ENCODE measurements around the gene ID3. TPM values are rescaled to one million over a fixed set of nuclear protein-coding genes. Genes with fewer than 3 reads are reported as not detected.

ID3 gene
- total and polyA plus RNA-seq, 9 of the 15 experiments (the other 6 are each of a cell fraction or from before 2014, with no cell fraction given) = 6.8 to 59.8 (median 23.5) TPM

GRCh38 chr1:23554481-23555269 is 4.6 kb downstream of the ID3 start (continued):
- peak; percentile 94 for TF ChIP-seq MYC (IDR thresholded peaks at IDR 0.05; ENCODE audit: low read depth, low read length)
- no peak; the same call in 1 of the 2 replicates for TF ChIP-seq MYC (CRISPR knock-in tag; IDR thresholded peaks at IDR 0.05; ENCODE audit: borderline replicate concordance, low read depth)
- peak; percentile 22 for TF ChIP-seq ZFP36 (IDR thresholded peaks at IDR 0.05; ENCODE audit: low read depth, low read length, partially characterized antibody)
- 0 out of 2 replicates have a peak, but pooled peaks have one; percentile 21 for TF ChIP-seq XRCC5 (IDR thresholded peaks at IDR 0.05; ENCODE audit: low read depth, low read length)
- TF ChIP-seq NFIC (IDR thresholded peaks at IDR 0.05) = peak; percentile 7; the same call in 1 of the 2 replicates
- no peak for TF ChIP-seq BCLAF1 (IDR thresholded peaks at IDR 0.05; ENCODE audit: borderline replicate concordance in 1 of 2, control insufficient read depth in 1 of 2, low read depth in 2 of 2, low read length in 1 of 2)
- no peak for TF ChIP-seq MEIS2 (IDR thresholded peaks at IDR 0.05; ENCODE audit: partially characterized antibody)
- no peak for TF ChIP-seq YBX1 (IDR thresholded peaks at IDR 0.05)
- TF ChIP-seq NEUROD1 (IDR thresholded peaks at IDR 0.05; ENCODE audit: borderline replicate concordance, low read depth, low read length, partially characterized antibody) = peak; percentile 60
- TF ChIP-seq ZNF444 (CRISPR knock-in tag; IDR thresholded peaks at IDR 0.05) = no peak
- TF ChIP-seq ZNF212 (CRISPR knock-in tag; IDR thresholded peaks at IDR 0.05) = no peak
- TF ChIP-seq HDAC6 (IDR thresholded peaks at IDR 0.05; ENCODE audit: low read depth, low read length) = no peak
- TF ChIP-seq ILF3 (IDR thresholded peaks at IDR 0.05; ENCODE audit: borderline replicate concordance) = no peak
- TF ChIP-seq STAT5B (CRISPR knock-in tag; IDR thresholded peaks at IDR 0.05) = no peak
- TF ChIP-seq, protein P1, sequence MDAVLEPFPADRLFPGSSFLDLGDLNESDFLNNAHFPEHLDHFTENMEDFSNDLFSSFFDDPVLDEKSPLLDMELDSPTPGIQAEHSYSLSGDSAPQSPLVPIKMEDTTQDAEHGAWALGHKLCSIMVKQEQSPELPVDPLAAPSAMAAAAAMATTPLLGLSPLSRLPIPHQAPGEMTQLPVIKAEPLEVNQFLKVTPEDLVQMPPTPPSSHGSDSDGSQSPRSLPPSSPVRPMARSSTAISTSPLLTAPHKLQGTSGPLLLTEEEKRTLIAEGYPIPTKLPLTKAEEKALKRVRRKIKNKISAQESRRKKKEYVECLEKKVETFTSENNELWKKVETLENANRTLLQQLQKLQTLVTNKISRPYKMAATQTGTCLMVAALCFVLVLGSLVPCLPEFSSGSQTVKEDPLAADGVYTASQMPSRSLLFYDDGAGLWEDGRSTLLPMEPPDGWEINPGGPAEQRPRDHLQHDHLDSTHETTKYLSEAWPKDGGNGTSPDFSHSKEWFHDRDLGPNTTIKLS (IDR thresholded peaks at IDR 0.05; ENCODE audit: borderline replicate concordance, low read depth) = no peak
- TF ChIP-seq ZFX (CRISPR knock-in tag; IDR thresholded peaks at IDR 0.05) = peak; percentile 80
- TF ChIP-seq HEY1 (CRISPR knock-in tag; IDR thresholded peaks at IDR 0.05; ENCODE audit: borderline replicate concordance) = no peak
- TF ChIP-seq RAD51 (IDR thresholded peaks at IDR 0.05; ENCODE audit: borderline replicate concordance, low read depth) = peak; percentile 64
